ENCODE results near the gene SLC2A1. TPM values are rescaled to one million over a fixed set of nuclear protein-coding genes. Genes with fewer than 3 reads are reported as not detected.

Gene SLC2A1
- total RNA-seq, 4 donors from 2014 or later = 4.6 to 76.2 (median 28.2) TPM

DNA sequence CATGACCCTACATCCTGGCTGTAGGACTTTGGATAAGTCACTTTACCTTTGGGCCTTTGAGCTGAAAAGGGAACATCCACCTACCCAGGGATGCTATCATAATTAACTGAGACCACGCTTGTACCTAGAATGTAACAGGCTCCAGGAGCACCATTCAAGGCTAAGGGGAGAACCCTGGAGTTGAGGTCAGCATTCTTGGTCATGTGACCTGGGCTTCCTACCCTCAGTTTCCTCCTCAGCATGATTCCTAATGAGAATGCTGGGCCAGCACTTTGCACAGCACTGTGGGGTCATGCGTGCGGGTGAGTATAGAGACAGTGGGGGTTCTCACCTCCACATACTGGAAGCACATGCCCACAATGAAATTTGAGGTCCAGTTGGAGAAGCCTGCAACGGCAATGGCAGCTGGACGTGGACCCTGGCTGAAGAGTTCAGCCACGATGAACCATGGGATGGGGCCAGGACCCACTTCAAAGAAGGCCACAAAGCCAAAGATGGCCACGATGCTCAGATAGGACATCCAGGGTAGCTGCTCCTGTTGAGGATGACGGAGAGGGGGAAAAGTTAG is 31.3 kb downstream of the SLC2A1 start:
- Histone ChIP-seq H3K36me3 (no peaks in the 10 kb centered on the region), H3K4me1 (no peaks in the 10 kb centered on the region), H3K27ac (no peak overlapping the region), H3K9me3 (no peaks in the 10 kb centered on the region), H3K4me3 (no peak overlapping the region), H3K27me3 (no peaks in the 10 kb centered on the region)
- DNase-seq = no peak
- TF ChIP-seq POLR2A (IDR thresholded peaks at IDR 0.05) = no peak
- TF ChIP-seq, protein P1, sequence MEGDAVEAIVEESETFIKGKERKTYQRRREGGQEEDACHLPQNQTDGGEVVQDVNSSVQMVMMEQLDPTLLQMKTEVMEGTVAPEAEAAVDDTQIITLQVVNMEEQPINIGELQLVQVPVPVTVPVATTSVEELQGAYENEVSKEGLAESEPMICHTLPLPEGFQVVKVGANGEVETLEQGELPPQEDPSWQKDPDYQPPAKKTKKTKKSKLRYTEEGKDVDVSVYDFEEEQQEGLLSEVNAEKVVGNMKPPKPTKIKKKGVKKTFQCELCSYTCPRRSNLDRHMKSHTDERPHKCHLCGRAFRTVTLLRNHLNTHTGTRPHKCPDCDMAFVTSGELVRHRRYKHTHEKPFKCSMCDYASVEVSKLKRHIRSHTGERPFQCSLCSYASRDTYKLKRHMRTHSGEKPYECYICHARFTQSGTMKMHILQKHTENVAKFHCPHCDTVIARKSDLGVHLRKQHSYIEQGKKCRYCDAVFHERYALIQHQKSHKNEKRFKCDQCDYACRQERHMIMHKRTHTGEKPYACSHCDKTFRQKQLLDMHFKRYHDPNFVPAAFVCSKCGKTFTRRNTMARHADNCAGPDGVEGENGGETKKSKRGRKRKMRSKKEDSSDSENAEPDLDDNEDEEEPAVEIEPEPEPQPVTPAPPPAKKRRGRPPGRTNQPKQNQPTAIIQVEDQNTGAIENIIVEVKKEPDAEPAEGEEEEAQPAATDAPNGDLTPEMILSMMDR (IDR thresholded peaks at IDR 0.05) = no peak
- intact Hi-C loops (cut with DNase I; ENCODE audit: low total_unique reads) = loop anchor here (10.0 kb wide), 1 partner anchor 137 kb away; no protein-coding TSS in a partner anchor

DNA sequence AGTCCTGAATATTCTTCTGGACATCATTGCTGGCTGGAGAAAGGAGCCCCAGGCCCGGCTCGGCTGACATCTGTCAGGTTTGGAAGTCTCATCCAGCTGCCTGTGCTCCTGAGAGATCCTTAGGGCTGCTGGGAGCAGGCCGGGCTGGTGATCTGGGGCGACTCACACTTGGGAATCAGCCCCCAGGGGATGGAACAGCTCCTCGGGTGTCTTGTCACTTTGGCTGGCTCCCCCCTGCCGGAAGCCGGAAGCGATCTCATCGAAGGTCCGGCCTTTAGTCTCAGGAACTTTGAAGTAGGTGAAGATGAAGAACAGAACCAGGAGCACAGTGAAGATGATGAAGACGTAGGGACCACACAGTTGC is 31.8 kb downstream of the SLC2A1 start:
- no peak overlapping the region for H3K27ac ChIP-seq
- H3K9me3 ChIP-seq = no peaks in the 10 kb centered on the region
- H3K27me3 ChIP-seq = no peaks in the 10 kb centered on the region
- intact Hi-C loops (cut with DNase I; ENCODE audit: low total_unique reads) = loop anchor here (10.0 kb wide), 1 partner anchor 138 kb away; no protein-coding TSS in a partner anchor
- H3K4me1 ChIP-seq = no peaks in the 10 kb centered on the region
- TF ChIP-seq, protein P1 (IDR thresholded peaks at IDR 0.05) = no peak
- TF ChIP-seq POLR2A (IDR thresholded peaks at IDR 0.05) = no peak
- H3K4me3 ChIP-seq = no peak overlapping the region
- no peaks in the 10 kb centered on the region for H3K36me3 ChIP-seq
- no peak for DNase-seq

DNA sequence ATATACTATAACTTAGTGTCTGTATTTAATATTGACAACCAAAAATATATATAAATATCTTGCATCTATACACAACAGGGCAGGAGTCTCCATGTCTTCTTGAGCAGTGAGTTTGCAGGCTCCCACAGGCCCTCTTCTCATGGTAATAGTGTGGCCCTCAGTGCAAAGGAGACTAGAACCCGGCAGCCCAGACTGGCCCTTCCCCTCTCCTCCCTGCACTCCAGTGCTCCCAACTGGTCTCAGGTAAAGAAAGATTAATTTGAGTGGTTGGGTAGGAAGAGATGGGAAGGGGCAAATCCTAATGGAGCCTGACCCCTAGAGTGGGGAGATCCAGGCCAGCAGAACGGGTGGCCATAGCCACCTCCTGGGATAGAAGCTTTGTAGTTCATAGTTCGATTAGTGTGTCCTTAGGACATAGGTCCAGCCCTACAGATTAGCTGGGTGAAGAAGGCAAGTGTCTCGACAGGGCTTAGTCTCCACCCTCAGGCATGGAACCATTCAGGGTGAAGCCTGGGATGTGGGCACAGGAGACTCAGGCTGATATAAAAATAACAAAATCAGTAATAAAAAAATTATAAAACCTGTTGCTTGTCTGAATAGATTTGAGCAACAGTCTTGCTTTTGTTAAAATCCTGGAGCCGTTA is 32.3 kb downstream of the SLC2A1 start:
- H3K4me3 ChIP-seq = no peak overlapping the region
- no peak for DNase-seq
- TF ChIP-seq, protein P1 (IDR thresholded peaks at IDR 0.05) = no peak
- TF ChIP-seq POLR2A (IDR thresholded peaks at IDR 0.05) = no peak
- no peaks in the 10 kb centered on the region for H3K4me1 ChIP-seq
- H3K27me3 ChIP-seq = no peaks in the 10 kb centered on the region
- H3K36me3 ChIP-seq = no peaks in the 10 kb centered on the region
- intact Hi-C loops (cut with DNase I; ENCODE audit: low total_unique reads) = loop anchor here (10.0 kb wide), 1 partner anchor 138 kb away; no protein-coding TSS in a partner anchor
- H3K9me3 ChIP-seq = no peaks in the 10 kb centered on the region
- H3K27ac ChIP-seq = no peak overlapping the region

DNA sequence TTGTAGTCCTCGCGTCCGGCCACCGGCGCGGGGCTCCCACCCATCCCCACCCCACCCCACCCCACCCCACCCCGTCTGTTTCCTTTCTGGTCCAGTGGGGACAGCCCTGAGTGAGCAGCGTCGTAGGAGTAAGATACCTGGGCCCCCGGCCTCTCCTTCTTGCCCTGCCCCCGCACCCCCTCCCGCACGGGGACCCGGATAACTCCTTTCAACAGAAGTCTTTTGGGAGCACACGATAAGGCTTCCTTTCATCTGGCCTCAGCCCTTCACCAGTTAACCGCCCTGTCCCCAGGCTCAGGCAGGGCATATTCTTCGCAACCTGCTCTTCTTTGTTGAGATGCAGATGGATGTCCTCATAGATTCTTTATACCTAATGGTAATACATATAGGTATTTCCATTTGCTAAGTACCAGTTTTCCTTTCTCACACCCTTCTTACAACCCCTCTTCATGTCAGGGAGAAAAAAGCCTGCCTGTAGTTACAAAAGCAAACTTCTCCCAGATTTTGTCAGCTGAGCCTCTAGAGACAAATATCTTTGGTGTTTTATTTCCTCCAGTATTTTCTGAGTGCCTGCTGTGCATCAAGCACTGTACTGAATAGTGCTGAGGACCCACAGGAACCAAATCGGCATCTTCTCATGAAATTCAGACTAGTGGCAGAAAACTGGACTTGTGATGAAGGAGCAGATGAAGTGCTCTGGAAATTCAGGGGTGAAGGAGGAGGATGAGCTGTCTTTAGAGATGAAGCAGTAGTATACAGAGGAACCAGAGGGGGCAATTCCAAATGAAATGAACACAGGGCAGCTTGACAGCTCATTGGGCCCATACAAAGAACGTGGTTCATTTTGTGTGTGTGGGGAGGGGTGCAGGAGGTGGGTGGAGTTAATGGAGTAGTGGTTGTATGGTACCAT is 33.6 kb downstream of the SLC2A1 start:
- intact Hi-C loops (cut with DNase I; ENCODE audit: low total_unique reads) = loop anchor here (10.0 kb wide), 1 partner anchor 140 kb away; no protein-coding TSS in a partner anchor
- Histone ChIP-seq H3K36me3 (no peaks in the 10 kb centered on the region), H3K9me3 (no peaks in the 10 kb centered on the region), H3K27ac (peak overlapping the region; percentile 93 to 97), H3K4me1 (no peaks in the 10 kb centered on the region), H3K27me3 (no peaks in the 10 kb centered on the region), H3K4me3 (peak overlapping the region; percentile 85 to 92)
- DNase-seq = no peak
- TF ChIP-seq, protein P1 (IDR thresholded peaks at IDR 0.05) = no peak
- no peak for TF ChIP-seq POLR2A (IDR thresholded peaks at IDR 0.05)

Data from uterus (tissue), 4 donors.